ENCODE results near the gene ZSCAN16.

The ZSCAN16 gene

DNA sequence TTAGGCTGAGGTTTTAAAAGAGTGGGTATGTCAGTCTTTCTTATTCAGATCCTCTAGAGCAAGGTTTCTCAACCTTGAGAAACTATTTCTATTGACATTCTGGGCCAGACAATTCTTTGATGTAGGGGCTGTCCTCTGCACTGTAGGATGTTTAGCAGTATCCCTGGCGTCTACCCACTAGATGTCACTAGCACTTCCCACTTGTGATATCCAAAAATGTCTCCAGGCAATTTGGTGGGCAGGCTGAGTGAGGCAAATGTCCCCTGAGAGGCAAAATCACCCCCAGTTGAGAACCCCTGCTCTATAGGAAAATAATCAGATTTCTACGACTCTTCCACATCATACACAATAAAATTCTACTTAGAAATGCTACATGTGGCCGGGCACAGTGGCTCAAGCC lies 9.6 kb downstream of the ZSCAN16 start:
- no peak for DNase-seq (ENCODE audit: low read depth)

- no peak for DNase-seq (ENCODE audit: low read depth)
These were observed 10.3 kb downstream of the ZSCAN16 start for GRCh38 chr6:28134716-28135115.

DNA sequence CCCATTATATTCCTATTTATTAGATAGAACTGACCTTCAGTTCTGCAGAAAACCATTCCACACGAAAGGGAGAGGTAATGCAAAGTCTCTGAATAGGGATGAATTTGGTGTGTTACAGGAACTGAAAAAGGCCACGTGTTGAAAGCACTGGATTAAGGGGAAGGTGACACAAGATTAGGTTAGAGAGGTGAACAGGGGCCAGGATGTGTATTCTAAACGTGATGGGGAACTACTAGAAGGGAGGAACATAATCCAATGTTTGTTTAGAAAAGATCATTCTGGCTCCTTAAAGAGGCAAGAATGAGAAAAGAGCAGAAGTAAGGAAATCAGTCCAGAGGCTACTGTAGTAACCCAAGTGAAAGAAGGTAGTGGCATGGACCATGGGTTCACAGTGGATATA lies 11.0 kb downstream of the ZSCAN16 start:
- DNase-seq (ENCODE audit: low read depth), result no peak

- DNase-seq (ENCODE audit: low read depth), result peak; percentile 59
These were observed 12.4 kb downstream of the ZSCAN16 start for GRCh38 chr6:28136585-28137504.

GRCh38 chr6:28137505-28137981 lies 13.1 kb downstream of the ZSCAN16 start:
- no peak for DNase-seq (ENCODE audit: low read depth)

- DNase-seq (ENCODE audit: low read depth), result no peak
These were observed 15.6 kb downstream of the ZSCAN16 start for GRCh38 chr6:28139860-28140543.

DNA sequence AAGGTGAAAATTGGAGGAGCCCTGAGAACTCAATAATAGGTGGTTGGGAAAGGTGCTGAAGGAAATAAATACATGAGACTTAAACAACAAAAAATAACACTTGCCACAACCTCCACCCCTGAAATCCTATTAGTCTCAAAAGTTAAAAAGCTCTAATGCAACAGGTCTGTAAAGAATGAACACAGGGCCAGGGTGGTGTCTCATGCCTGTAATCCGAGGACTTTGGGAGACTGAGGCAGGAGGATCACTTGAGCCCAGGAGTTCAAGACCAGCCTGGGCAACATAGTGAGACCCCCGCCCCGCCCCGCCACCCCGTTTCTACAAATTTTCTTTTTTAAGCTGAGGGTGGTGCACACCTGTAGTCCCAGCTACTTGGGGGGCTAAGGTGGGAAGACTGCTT lies 16.2 kb downstream of the ZSCAN16 start:
- DNase-seq (ENCODE audit: low read depth), result no peak

- DNase-seq (ENCODE audit: low read depth), result peak; percentile 42
These were observed 17.3 kb downstream of the ZSCAN16 start, which contains the start of gene ZKSCAN8 for GRCh38 chr6:28141500-28142329. TSS of gene ZKSCAN8 (plus strand) at chr6:28141883. CDS start at chr6:28148408, 6,525 bp downstream.

DNA sequence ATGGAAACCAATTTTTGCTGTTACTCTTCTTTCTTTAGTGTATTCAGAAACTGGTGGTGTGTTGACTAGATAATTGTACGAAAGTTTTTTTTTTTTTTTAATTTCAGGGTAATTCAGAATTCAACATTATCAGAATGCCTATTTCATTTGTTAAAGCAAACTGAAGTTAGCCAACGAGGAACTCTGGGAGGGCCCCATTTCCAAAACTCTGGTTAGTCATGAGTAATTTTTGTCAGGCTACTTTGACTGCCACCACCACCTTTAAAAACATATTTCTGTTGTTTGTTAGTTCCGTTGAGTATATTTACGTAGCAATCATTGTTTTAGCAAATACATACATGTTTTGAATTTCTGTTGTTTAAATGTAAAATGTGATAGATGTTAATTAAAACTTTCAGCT lies 18.0 kb downstream of the ZSCAN16 start:
- DNase-seq (ENCODE audit: low read depth), result no peak

DNA sequence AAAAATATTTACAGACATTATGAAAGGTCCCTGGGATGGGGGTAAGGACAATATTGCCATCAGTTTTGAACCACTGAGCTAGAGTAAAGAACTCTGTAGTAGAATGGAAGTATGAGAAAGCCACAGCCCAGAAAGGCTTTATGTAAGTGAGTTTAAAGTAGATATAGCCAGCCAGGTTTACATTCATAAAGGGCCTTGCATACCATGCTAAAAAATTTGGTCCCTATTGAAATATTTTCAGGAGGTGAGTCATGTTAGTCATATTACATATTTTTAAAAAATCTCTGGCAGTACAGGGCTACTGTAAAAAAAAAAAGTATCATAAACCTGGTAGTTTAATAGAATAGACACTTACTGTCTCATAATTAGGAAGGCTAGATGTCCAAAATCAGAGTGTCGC lies 20.8 kb downstream of the ZSCAN16 start:
- DNase-seq (ENCODE audit: low read depth), result no peak

DNA sequence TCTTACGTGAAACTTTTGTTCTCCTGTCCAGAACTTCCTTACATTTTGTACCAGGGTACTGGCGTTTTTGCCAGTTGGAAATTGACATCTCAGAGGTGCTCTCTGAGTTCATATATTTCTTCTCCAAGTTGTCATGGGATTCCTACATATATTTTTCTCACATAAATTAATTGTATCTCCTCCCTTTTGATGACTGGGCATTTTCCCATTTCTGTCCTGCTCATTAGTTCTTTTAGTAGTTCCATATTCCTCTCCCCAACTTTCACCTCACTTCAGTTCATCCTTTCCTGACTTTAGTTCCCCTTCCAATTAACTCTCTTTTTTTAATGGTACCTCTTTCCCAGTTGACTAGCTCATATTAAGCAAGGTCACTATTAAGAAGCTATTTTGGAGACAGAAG lies 28.1 kb downstream of the ZSCAN16 start:
- DNase-seq (ENCODE audit: low read depth), result no peak

DNA sequence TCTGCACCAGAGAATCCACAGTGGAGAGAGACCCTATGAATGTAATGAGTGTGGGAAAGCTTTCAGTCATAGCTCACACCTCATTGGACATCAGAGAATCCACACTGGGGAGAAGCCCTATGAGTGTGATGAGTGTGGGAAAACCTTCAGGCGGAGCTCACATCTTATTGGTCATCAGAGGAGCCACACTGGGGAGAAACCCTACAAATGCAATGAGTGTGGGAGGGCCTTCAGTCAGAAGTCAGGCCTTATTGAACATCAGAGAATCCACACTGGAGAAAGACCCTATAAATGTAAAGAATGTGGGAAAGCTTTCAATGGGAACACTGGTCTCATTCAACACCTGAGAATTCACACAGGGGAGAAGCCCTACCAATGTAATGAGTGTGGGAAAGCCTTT lies 29.1 kb downstream of the ZSCAN16 start:
- DNase-seq (ENCODE audit: low read depth), result no peak

DNA sequence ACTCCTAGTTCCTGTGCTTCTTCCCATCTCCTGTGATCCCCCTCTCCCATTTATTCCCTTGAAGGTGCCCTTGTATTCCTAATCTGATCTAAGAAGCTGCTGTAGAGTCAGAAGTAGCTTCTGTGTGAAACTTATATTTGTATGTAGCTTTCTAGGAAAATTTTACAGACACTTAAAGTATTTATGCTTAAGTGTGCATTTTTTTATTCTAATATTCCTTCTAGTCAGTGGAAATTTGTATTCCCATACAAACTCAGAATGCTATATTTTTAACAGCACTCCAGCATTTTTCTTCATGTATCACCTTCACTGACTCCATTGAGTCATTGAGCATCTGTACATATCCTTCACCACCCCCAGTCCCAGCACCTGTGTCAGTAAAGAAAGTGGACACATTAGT lies 29.9 kb downstream of the ZSCAN16 start:
- no peak for DNase-seq (ENCODE audit: low read depth)

DNA sequence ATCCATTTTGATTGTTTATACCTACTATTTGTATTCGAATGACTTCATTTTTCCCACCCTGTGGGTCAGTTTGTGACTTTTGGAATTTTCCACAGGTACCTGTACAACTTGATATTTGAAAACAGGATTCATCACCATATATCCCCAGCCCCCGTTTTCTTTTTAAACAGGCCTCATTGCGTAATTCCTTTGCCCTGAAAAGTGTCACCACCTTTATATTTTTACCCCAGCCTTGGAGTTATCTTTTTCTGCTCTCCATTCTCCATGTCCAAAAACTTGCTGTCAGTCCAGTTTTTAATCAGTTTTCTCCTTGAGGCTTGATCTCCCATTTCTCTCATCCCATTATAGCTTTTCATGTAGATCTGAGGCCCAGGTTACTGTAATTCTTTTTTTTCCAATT lies 33.9 kb downstream of the ZSCAN16 start:
- no peak for DNase-seq (ENCODE audit: low read depth)

DNA sequence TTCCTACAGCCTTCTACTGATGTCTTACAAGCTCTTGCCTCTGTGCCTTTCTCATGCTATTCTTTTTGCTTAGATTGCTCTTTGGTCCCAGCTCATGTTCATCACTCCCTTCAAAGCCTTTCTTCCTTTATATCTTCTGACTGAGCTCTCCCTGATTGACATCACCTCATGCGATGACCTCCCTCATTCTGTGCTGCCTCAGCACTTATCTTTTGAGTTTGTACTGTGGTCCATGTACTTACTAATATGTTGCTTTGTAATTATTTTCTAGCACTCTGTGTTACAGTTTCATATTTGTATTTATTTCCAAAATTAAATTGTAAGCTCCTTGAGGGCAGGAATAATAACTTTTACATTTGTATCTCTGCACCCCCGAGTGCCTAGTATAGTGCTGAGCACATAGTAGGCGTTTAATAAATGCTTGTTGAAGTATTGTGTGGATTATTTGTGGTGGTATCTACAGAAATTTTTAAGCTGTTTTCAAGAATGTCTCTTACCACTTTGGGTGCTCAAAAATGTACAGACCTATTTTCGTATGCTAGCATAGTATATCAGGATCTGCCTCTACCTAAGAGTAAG lies 34.7 kb downstream of the ZSCAN16 start:
- no peak for DNase-seq (ENCODE audit: low read depth)

GRCh38 chr6:28160233-28160632 lies 35.8 kb downstream of the ZSCAN16 start:
- no peak for DNase-seq (ENCODE audit: low read depth)

DNA sequence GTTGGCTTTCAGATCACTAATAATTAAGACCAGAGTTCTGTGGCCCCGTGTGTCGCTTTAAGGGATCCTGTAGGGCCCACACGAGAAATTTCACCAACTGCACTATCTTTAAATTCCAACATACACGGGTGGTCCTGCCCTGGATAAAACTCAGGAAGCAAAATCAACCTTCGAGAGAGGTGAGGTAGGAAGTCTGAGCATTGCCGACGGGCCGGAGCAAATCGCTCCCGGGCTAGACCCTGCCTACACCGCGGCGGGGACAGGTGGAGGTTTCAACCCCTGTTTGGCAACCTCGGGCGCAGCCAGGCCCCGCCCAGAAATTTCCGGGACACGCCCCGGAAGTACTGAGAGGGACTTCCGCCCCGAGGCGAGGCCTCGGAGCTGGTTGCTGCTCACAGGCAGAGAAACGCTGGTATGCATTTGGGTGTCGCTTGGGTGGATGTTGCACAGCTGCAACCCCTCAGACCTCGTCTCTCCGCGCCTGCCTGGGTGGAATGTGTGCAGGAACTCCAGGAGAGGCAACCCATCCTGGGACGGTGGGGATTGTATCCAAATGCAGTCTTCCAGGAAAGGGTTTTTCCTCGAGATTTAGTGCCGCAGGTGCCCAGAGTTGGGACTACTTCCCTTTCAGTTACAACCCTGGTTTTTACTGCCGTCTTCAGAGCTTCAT lies 37.1 kb downstream of the ZSCAN16 start:
- DNase-seq (ENCODE audit: low read depth), result peak; percentile 78

DNA sequence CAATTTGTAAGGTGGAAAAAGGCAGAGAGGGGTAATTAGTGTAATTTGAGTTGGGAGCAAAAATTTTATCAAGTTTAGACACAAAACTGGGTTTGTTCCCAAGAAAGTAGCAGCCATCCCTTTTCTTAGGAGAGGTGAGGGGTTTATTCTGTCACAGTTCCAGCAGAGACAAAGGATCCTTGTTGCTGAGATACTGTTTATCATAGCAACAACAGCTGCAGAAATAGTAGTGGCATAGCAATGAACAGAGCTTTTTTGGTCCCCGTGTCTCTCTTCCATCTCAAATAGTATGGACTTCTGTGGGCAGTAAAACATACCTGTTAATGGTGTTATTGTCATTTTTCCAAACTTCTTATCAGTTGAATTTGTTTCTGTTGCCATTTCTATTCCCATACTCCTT lies 41.2 kb downstream of the ZSCAN16 start:
- DNase-seq (ENCODE audit: low read depth), result no peak

GRCh38 chr6:28167068-28167467 lies 42.7 kb downstream of the ZSCAN16 start:
- DNase-seq (ENCODE audit: low read depth), result no peak

- no peak for DNase-seq (ENCODE audit: low read depth)
These were observed 43.5 kb downstream of the ZSCAN16 start for GRCh38 chr6:28167926-28168325.

DNA sequence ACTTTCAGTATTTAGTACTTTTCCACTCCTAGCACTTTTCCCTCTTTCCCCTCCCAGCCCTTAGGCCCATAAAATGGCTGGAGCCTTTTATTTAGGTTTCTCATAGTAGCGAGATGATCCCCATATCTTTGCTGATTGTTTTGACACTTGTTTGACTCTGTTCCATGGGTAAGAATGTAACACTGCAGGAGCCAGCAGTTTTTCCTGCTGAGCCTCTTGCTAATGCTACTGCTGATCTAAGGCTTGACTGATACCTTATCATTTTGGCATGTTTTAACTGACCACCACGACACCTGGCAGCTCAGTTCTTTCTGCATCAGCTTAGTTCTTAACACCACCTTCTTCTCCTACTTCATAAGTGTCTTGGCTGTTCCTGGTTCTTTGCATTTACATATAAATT lies 46.9 kb downstream of the ZSCAN16 start:
- no peak for DNase-seq (ENCODE audit: low read depth)

Measured in stimulated activated CD8-positive, alpha-beta memory T cell treated with anti-CD3 and anti-CD28 coated beads, Interleukin-7, amount 100 ng/mL, for 24 hours (primary cell).